Smooth muscle cell (in vitro differentiated cells): Measurements from ENCODE around the gene TYRO3. TPM values are rescaled to one million over a fixed set of nuclear protein-coding genes. Genes with fewer than 3 reads are reported as not detected.
"Not testable (repeated sequence)": the region's sequence is repeated elsewhere in the genome, so short reads cannot be mapped to it uniquely, and the experiment has no call there.

ENCODE experiments used
- DNase-seq: peaks from one replicate; lab custom pipeline; 2025; ENCODE audit not compliant: unreplicated experiment; lab: John Stamatoyannopoulos, UW
- H2AFZ ChIP-seq: fragments of 200-600 bp; sonication (generic); 2 replicates; pipeline ENCODE4 v1.6.0; 2016; ENCODE audit warnings: antibody characterized with exemption, low read depth, mild to moderate bottlenecking
- H3F3A ChIP-seq: fragments of 200-600 bp; sonication (generic); 2 replicates; pipeline ENCODE4 v1.6.0; 2017; ENCODE audit warnings: antibody characterized with exemption, low read depth
- H3K27ac ChIP-seq: fragments of 200-600 bp; sonication (generic); 2 replicates; pipeline ENCODE4 v1.5.1; 2016; ENCODE audit warnings: low read depth, mild to moderate bottlenecking
- H3K27me3 ChIP-seq: fragments of 200-600 bp; sonication (generic); 2 replicates; pipeline ENCODE4 v1.6.1; 2016; ENCODE audit warnings: low read depth, mild to moderate bottlenecking
- H3K36me3 ChIP-seq: fragments of 200-600 bp; sonication (generic); 2 replicates; pipeline ENCODE4 v1.5.1; 2016; ENCODE audit warnings: low read depth
- H3K4me1 ChIP-seq: fragments of 200-600 bp; sonication (generic); 2 replicates; pipeline ENCODE4 v1.5.1; 2016; ENCODE audit warnings: low read depth
- H3K4me2 ChIP-seq: fragments of 200-600 bp; sonication (generic); 2 replicates; pipeline ENCODE4 v1.6.0; 2016; ENCODE audit warnings: mild to moderate bottlenecking
- H3K4me3 ChIP-seq: fragments of 200-600 bp; sonication (generic); 2 replicates; pipeline ENCODE4 v1.5.1; 2016; ENCODE audit warnings: mild to moderate bottlenecking
- H3K79me2 ChIP-seq: fragments of 200-600 bp; sonication (generic); 2 replicates; pipeline ENCODE4 v1.6.0; 2016; ENCODE audit warnings: low read depth, mild to moderate bottlenecking
- H3K9ac ChIP-seq: fragments of 200-600 bp; sonication (generic); 2 replicates; pipeline ENCODE4 v1.6.0; 2016; ENCODE audit warnings: low read depth
- H3K9me3 ChIP-seq: fragments of 200-600 bp; sonication (generic); replicated peaks from 2 replicates; pipeline ENCODE4 v1.5.1; 2016; ENCODE audit warnings: low read depth
- H4K20me1 ChIP-seq: fragments of 200-600 bp; sonication (generic); 2 replicates; pipeline ENCODE4 v1.6.0; 2016; ENCODE audit warnings: low read depth
- CTCF ChIP-seq: fragments of 200-600 bp; sonication (generic); IDR thresholded peaks from 2 replicates; pipeline ENCODE4 v1.5.1; 2017; ENCODE audit warnings: borderline replicate concordance, mild to moderate bottlenecking, antibody characterized with exemption; ENCODE audit not compliant: insufficient read depth, poor library complexity, severe bottlenecking
- WGBS: methylation state at CpG from one replicate; pipeline ENCODE4 v1.1.7; 2016; ENCODE audit warnings: low lambda C conversion rate; 5-methylcytosine and 5-hydroxymethylcytosine counted together
- polyA plus RNA-seq: library from polyadenylated mRNA; unstranded; fragments of >200 nt; fragmentation: Nextera tagmentation; extraction: Ambion mirVana; gene quantifications from 2 replicates; pipeline ENCODE4 v1.2.1, GENCODE V29; 2016
- total RNA-seq: library from RNA; depleted of rRNA; stranded (reverse); fragments of >200 nt; gene quantifications from 2 replicates; pipeline ENCODE4 v1.2.3, GENCODE V29; 2014

TYRO3 gene
- total and polyA plus RNA-seq, 2 experiments from 2014 or later, result 11.5 to 20.5 TPM

- H4K20me1 ChIP-seq, H3K9me3 ChIP-seq, H3K79me2 ChIP-seq, H3K4me3 ChIP-seq, DNase-seq, H3K4me2 ChIP-seq, H3F3A ChIP-seq, H2AFZ ChIP-seq, H3K36me3 ChIP-seq, H3K27ac ChIP-seq, H3K9ac ChIP-seq, H3K27me3 ChIP-seq, H3K4me1 ChIP-seq: not testable (repeated sequence)
- WGBS, result 75% methylated on average over 6 of the region's 6 CpGs
These were observed 32.2 kb downstream of the TYRO3 start for GRCh38 chr15:41591217-41591616.

- not testable (repeated sequence) for H3K9ac ChIP-seq, H2AFZ ChIP-seq, H3K79me2 ChIP-seq, H3K9me3 ChIP-seq, H3K4me3 ChIP-seq, DNase-seq, H3F3A ChIP-seq, H3K4me1 ChIP-seq, H3K36me3 ChIP-seq, H3K27me3 ChIP-seq, H3K27ac ChIP-seq, H3K4me2 ChIP-seq, H4K20me1 ChIP-seq
- whole genome bisulfite sequencing, result 92% methylated on average over 8 of the region's 8 CpGs
These were observed 33.7 kb downstream of the TYRO3 start for GRCh38 chr15:41592718-41593117.

GRCh38 chr15:41594801-41595746 lies 36.1 kb downstream of the TYRO3 start:
- H2AFZ ChIP-seq, result no peak overlapping the region
- DNase-seq, result no peak
- no peak overlapping the region for H3K4me2 ChIP-seq
- H3K4me1 ChIP-seq, result no peaks in the 10 kb centered on the region
- no peaks in the 10 kb centered on the region for H3K9me3 ChIP-seq
- no peak overlapping the region for H3K27ac ChIP-seq
- no peaks in the 10 kb centered on the region for H4K20me1 ChIP-seq
- no peaks in the 10 kb centered on the region for H3K79me2 ChIP-seq
- H3K36me3 ChIP-seq, result no peaks in the 10 kb centered on the region
- no peak overlapping the region for H3K4me3 ChIP-seq
- no peak for TF ChIP-seq CTCF
- no peaks in the 10 kb centered on the region for H3F3A ChIP-seq
- no peaks in the 10 kb centered on the region for H3K27me3 ChIP-seq
- WGBS, result 87% methylated on average over 10 of the region's 10 CpGs
- no peak overlapping the region for H3K9ac ChIP-seq

- H2AFZ ChIP-seq, result no peak overlapping the region
- no peaks in the 10 kb centered on the region for H3K9me3 ChIP-seq
- no peak overlapping the region for H3K27ac ChIP-seq
- no peak for TF ChIP-seq CTCF
- DNase-seq, result no peak
- H3K27me3 ChIP-seq, result no peaks in the 10 kb centered on the region
- H3K4me3 ChIP-seq, result no peak overlapping the region
- WGBS, result 77% methylated on average over 4 of the region's 4 CpGs
- no peaks in the 10 kb centered on the region for H3K4me1 ChIP-seq
- no peaks in the 10 kb centered on the region for H3K36me3 ChIP-seq
- H4K20me1 ChIP-seq, result no peaks in the 10 kb centered on the region
- H3K9ac ChIP-seq, result no peak overlapping the region
- H3K79me2 ChIP-seq, result no peaks in the 10 kb centered on the region
- no peak overlapping the region for H3K4me2 ChIP-seq
- H3F3A ChIP-seq, result no peaks in the 10 kb centered on the region
These were observed 38.0 kb downstream of the TYRO3 start for GRCh38 chr15:41596972-41597371.
